ENCODE measurements around the gene CSNK1E.
"Not testable (repeated sequence)": the region's sequence is repeated elsewhere in the genome, so short reads cannot be mapped to it uniquely, and the experiment has no call there.

CSNK1E gene

GRCh38 chr22:38317122-38317994 lies at the start of gene CSNK1E:
CSNK1E (minus strand) TSS chr22:38317433; CDS start chr22:38314157, 3,276 bp downstream.
- intact Hi-C loops (cut with DNase I), result loop anchor here (5.0 kb wide), 1 partner anchor 45 kb away; the partner anchor contains the start of gene TMEM184B
- DNase-seq, result peak; percentile 61 to 94 (median 86)

GRCh38 chr22:38365829-38366228 lies 48.6 kb upstream of the CSNK1E start:
- intact Hi-C loops (cut with DNase I); DNase-seq: not testable (repeated sequence)

- DNase-seq; intact Hi-C loops (cut with DNase I): not testable (repeated sequence)
Measured at GRCh38 chr22:38365174-38365573, 47.9 kb upstream of the CSNK1E start.

GRCh38 chr22:38360560-38360959 lies 43.3 kb upstream of the CSNK1E start:
- DNase-seq; intact Hi-C loops (cut with DNase I): not testable (repeated sequence)

DNA sequence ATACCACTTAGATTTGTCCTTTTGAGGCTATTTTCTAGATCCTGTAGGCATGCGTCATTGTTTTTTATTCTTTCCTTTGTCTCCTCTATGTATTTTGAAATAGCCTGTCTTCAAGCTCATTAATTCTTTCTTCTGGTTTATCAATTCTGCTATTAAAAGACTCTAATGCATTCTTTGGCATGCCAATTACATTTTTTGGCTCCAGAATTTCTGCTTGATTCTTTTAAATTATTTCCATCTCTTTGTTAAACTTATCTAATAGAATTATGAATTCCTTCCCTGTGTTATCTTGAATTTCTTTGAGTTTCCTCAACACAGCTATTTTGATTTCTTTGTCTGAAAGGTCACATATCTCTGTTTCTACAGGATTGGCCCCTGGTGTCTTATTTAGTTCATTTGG lies 42.6 kb upstream of the CSNK1E start:
- intact Hi-C loops (cut with DNase I), result loop anchor here (10.0 kb wide), 1 partner anchor 305 kb away; the partner anchor contains the start of gene PICK1
- not testable (repeated sequence) for DNase-seq

GRCh38 chr22:38357971-38358370 lies 40.7 kb upstream of the CSNK1E start:
- DNase-seq, result not testable (repeated sequence)
- intact Hi-C loops (cut with DNase I), result loop anchor here (10.0 kb wide), 1 partner anchor 303 kb away; the partner anchor contains the start of gene PICK1

DNA sequence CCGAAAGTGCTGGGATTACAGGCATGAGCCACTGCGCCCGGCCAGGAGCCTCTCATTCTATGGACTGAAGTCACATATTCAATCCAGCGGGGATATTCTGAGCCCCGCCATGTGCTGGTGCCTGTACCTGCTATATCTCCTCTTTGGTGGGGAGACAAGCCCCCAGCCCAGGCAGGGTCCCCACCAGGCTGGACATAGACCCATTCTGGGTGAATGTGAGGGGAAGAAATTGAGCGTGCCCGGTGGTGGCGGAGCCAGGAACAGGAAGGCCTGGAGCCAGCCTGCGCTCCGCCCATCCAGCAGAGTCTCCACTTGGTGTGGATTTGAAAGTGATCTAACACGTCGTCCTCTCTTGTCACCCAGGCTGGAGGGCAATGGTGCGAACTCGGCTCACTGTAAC lies 38.0 kb upstream of the CSNK1E start:
- intact Hi-C loops (cut with DNase I), result loop anchor here (10.0 kb wide), 1 partner anchor 300 kb away; the partner anchor contains the start of gene PICK1

GRCh38 chr22:38353701-38354100 lies 36.5 kb upstream of the CSNK1E start:
- DNase-seq, result peak in 1 of 42 donors; percentile 14
- intact Hi-C loops (cut with DNase I), result loop anchor here (10.0 kb wide), 1 partner anchor 299 kb away; the partner anchor contains the start of gene PICK1

More for the DNA sequence above, 38.0 kb upstream of the CSNK1E start:
- DNase-seq, result peak in 2 of 42 donors; percentile 8 to 27

GRCh38 chr22:38353142-38353629 lies 36.0 kb upstream of the CSNK1E start:
- peak; percentile 14 to 87 (median 69) for DNase-seq
- intact Hi-C loops (cut with DNase I), result loop anchor here (10.0 kb wide), 1 partner anchor 298 kb away; the partner anchor contains the start of gene PICK1

- DNase-seq, result peak in 3 of 42 donors; percentile 9 to 16 (median 16)
- intact Hi-C loops (cut with DNase I), result loop anchor here (10.0 kb wide), 1 partner anchor 298 kb away; the partner anchor contains the start of gene PICK1
Measured at GRCh38 chr22:38352436-38352835, 35.2 kb upstream of the CSNK1E start.

DNA sequence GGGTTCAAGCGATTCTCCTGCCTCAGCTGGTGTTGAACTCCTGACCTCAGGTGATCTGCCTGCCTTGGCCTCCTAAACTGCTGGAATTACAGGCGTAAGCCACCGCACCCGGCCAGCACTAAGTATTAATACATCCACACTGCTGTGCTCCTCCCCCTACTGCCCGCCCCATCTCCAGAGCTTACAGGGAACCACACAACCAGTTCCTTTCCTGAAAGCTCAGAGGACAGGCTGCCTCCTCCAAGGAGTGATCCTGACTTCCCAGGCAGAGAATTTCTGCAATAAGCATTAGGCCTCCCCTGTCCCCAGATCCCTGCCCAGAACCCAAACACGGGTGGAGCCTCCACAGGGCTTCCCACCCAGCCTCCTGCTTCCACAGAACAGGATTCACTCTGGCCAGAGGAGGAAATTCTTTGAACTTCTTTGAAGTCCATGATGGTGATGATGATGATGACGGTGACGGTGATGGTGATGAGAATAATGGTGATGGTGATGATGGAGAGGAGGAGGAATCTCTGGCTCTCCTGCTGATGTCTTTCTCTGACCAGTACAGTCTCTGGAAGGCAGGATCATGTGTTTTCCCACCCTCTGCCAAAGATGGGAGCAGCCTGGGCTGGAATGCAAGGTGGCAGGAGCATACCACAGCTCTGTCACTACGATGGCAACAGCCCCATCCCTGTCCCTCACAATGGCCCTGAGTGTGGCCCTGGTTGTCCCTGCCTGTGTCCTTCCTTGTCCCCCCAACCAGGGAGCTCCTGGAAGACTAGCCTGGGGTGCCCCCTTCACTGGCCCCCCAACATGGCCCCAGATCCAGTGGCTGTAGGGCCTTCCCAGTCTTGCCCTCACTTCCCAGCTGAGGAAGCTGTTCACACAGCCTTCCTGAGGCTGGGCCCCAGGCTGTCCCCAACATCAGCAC lies 33.5 kb upstream of the CSNK1E start:
- DNase-seq, result peak in 5 of 42 donors; percentile 6 to 25 (median 16)
- intact Hi-C loops (cut with DNase I), result loop anchor here (10.0 kb wide), 1 partner anchor 296 kb away; the partner anchor contains the start of gene PICK1

DNA sequence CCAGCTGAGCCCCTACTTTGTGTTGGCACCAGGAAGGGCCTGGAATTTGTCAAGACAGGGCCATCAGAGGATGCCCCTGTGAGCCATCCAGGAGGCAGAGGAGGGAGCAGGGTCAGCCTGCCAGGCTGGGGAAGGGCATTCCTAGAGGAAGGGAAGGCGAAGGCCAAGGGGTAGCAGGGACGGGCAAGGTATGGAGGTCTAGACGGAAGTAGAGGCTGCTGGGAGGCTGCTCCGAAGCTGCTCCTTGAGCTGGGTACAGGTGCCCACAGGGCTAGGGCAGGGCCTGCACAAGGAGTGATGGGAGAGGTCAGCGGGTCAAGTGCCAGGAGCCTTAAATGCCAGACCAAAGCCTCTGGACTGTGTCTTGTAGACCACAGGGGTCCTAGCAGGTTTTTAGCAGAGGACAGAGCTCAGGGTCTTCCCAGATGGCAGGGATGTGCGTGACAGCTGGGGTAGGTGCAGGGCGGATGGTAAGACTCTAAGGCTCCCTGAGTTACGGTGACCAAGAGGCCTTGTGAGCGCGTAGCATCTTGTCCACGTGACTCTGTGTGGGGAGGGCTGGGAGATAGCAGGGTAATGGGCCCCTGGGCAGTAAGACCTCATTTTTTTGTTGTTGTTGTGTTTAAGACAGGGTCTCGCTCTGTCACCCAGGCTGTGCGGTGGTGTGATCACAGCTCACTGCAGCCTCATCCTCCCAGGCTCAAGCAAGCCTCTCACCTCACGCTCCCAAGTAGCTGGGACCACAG lies 31.7 kb upstream of the CSNK1E start:
- peak in 12 of 42 donors; percentile 0 to 28 (median 13) for DNase-seq
- intact Hi-C loops (cut with DNase I), result no loop called here

DNA sequence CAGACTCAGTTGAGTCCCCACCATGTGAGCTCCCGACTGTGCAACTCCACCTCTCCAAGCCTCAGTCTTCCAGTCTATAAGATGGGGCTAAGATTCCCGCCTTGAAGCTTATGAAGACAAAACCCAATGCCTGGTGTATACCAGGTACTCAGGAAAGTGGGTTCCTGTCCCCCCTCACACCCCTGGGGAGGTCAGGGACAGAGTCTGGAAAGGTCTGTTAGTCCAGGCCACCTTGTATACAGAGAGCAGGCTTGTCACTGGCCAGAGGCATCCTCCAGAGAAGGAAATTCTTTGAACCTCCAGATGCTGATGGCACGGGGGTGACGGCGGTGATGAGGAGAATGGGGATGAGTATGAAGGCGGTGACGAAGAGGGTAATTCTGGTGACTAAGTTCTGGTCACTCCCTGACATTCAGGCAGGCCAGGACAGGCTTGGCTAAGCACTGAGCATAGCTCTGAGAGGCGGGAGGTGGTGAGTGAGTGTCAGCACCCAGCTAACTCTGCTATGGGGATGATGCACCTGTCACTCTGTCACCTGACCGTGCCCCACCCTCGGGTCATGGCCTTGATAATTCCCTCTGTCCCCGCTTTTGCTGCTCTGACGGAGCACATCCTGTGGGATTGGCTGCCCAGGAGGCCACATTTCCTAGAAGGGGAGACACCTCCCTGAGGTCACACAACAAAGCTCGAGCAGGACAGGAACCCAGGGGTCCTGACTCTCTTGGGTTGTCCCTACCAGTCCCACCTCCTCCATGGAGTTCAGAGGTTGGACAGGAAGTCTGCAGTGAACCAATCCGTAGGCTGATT lies 30.9 kb upstream of the CSNK1E start:
- intact Hi-C loops (cut with DNase I), result no loop called here

DNA sequence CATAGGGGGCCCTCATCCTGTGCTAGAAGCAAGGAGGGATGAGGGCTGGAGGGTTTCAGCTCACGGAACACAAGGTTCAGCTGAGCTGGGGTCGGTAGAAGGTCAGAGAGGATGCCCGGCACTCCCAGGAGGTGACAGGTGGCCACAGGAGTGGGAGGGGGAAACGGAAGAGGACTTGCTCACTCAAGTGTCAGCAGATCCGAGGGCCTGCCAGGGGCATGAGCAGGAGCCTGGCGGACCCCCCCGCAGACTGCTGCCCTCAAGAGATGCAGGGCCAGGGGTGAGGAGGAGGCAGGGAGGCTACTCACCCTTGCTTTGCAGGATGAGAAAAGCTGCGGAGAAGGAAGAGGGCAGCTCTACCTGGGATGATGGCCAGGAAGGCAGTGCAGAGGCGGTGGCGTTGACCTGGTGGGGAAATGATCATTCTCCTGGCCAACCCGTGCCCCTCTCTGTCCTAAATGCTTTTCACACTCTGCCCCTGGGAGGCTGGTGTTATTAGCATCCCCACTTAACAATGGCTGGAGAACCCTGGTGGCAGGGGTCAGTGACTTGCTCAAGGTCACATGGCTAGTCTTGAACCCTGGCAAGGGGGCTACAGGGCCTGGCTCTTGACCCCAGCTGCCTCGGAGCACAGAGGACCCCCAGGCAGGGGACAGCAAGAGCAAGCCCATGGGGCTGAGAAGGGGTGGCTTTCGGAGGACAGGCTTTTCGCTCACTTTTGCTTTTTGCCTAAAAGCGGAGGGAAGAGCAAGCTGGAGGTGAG lies 30.1 kb upstream of the CSNK1E start:
- intact Hi-C loops (cut with DNase I), result no loop called here
- DNase-seq, result peak in 10 of 42 donors; percentile 0 to 34 (median 14)

More for the DNA sequence above, 30.9 kb upstream of the CSNK1E start:
- peak in 11 of 42 donors; percentile 0 to 37 (median 15) for DNase-seq

GRCh38 chr22:38346506-38346905 lies 29.3 kb upstream of the CSNK1E start:
- DNase-seq, result peak in 9 of 42 donors; percentile 1 to 41 (median 16)
- intact Hi-C loops (cut with DNase I), result no loop called here

GRCh38 chr22:38345782-38346181 lies 28.5 kb upstream of the CSNK1E start:
- intact Hi-C loops (cut with DNase I), result no loop called here
- peak in 14 of 42 donors; percentile 1 to 36 (median 13) for DNase-seq

All from head of caudate nucleus (tissue), 42 donors.